IPS-20b (cell line): ENCODE data around the gene MRGPRE.

Experiments
- H3K27ac ChIP-seq: one replicate; pipeline ENCODE4 v1.5.1; 2013; ENCODE audit warnings: low read length
- H3K27me3 ChIP-seq: 2 replicates; pipeline ENCODE4 v1.6.1; 2013; ENCODE audit warnings: mild to moderate bottlenecking, low read length, inconsistent platforms; ENCODE audit not compliant: insufficient read depth
- H3K36me3 ChIP-seq: 2 replicates; pipeline ENCODE4 v1.6.1; 2013; ENCODE audit warnings: low read depth, mild to moderate bottlenecking, inconsistent platforms, low read length, moderate library complexity; ENCODE audit not compliant: insufficient read depth
- H3K4me1 ChIP-seq: 2 replicates; pipeline ENCODE4 v1.6.1; 2013; ENCODE audit warnings: mild to moderate bottlenecking, control low read depth, inconsistent platforms, low read length, moderate library complexity; ENCODE audit not compliant: insufficient read depth
- H3K4me3 ChIP-seq: 2 replicates; pipeline ENCODE4 v1.5.1; 2013; ENCODE audit warnings: mild to moderate bottlenecking, low read length, inconsistent platforms
- H3K9ac ChIP-seq: 2 replicates; pipeline ENCODE4 v1.6.1; 2013; ENCODE audit warnings: low read depth, mild to moderate bottlenecking, inconsistent platforms, low read length, moderate library complexity
- H3K9me3 ChIP-seq: 2 replicates; pipeline ENCODE4 v1.6.1; 2013; ENCODE audit warnings: mild to moderate bottlenecking, low read depth, low read length, inconsistent platforms; ENCODE audit not compliant: insufficient read depth

MRGPRE gene

GRCh38 chr11:3218483-3219280 is 13.5 kb downstream of the MRGPRE start, which contains the start of gene MRGPRG:
MRGPRG (minus strand) TSS chr11:3218813; CDS start chr11:3218813, 0 bp downstream.
- Histone ChIP-seq H3K4me1 (no peaks in the 10 kb centered on the region; the same call in 1 of the 2 replicates), H3K27me3 (0 out of 2 replicates have a peak, but pooled peaks cover 8% of the 10 kb centered on the region), H3K9me3 (no peaks in the 10 kb centered on the region), H3K27ac (no peak within 1 kb of the TSS), H3K36me3 (no peaks in the 10 kb centered on the region), H3K9ac (no peak within 1 kb of the TSS), H3K4me3 (no peak within 1 kb of the TSS)

DNA sequence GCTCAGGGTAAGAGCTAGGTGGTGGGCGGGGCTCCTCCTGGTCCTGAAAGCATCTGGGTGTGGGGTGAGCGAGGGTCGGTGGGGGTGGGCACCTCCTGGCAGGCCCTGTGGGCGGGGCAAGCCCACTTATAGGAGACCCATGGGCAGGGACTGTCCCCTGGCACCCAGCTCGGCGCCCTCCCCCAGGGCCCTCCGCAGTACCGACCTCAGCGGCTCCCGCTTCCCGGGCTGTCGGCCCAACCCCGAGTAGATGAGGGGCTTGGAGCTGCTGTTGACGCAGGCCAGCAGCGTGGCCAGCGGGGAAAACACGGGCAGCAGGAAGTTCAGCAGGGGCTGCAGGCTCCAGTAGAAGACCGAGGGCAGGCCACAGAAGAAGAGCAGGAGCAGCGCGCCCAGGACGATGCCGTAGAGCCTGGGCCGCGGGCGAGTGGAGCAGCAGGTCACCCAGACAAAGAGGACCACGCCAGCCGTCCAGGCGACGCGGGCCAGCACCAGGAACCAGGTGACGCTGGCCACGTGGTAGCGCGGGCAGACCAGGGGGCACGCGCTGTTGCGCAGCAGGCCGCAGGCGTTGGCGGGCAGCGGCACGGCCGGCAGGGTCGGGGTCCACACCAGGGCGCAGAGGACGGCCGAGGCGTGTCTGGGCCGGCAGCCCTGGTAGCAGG is 14.3 kb downstream of the MRGPRE start:
- Histone ChIP-seq H3K27ac (no peak overlapping the region), H3K9me3 (no peaks in the 10 kb centered on the region), H3K27me3 (0 out of 2 replicates have a peak, but pooled peaks cover 8% of the 10 kb centered on the region), H3K9ac (no peak overlapping the region), H3K36me3 (no peaks in the 10 kb centered on the region), H3K4me1 (no peaks in the 10 kb centered on the region; the same call in 1 of the 2 replicates), H3K4me3 (no peak overlapping the region)

GRCh38 chr11:3216027-3216525 is 16.1 kb downstream of the MRGPRE start:
- Histone ChIP-seq H3K4me1 (no peaks in the 10 kb centered on the region; the same call in 1 of the 2 replicates), H3K27ac (no peak overlapping the region)

DNA sequence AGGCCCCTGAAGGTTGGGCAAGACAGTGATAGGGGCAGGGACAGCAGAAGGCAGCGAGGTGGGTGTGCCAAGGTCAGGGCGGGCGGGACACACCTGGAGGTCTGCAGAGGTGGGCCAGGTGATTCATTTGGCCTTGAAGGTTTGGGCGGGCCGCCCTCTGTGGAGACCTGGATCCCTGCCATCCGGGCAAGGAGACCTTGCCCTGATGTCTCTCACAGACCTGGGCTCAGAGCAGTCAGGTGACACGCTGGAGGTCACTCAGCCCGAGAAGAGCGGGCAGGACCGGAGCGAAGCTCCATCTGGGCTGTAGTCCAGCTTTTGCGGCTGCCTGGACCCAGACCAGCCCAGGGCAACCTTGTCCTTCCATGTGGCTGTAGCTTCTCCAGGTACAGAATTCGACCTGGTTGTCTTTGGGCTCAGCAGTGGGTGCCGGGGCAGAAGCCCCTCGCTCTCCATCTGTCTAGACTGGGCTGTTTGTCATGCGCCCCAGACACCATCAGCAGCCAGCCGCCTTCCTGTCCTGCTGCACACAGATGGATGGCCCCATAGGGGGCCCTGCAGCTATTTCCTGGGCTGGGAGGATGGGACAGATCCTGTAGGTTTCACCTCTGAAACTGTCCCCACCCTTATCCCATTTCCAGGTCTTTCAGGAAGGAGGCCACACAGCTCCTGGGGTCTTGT is 16.7 kb downstream of the MRGPRE start:
- Histone ChIP-seq H3K9me3 (no peaks in the 10 kb centered on the region), H3K36me3 (no peaks in the 10 kb centered on the region), H3K9ac (no peak overlapping the region), H3K4me1 (no peaks in the 10 kb centered on the region; the same call in 1 of the 2 replicates), H3K27ac (no peak overlapping the region), H3K4me3 (no peak overlapping the region), H3K27me3 (0 out of 2 replicates have a peak, but pooled peaks cover 8% of the 10 kb centered on the region)

More at GRCh38 chr11:3216027-3216525, 16.1 kb downstream of the MRGPRE start:
- Histone ChIP-seq H3K36me3 (no peaks in the 10 kb centered on the region), H3K9ac (no peak overlapping the region), H3K9me3 (no peaks in the 10 kb centered on the region), H3K4me3 (no peak overlapping the region), H3K27me3 (0 out of 2 replicates have a peak, but pooled peaks cover 8% of the 10 kb centered on the region)

DNA sequence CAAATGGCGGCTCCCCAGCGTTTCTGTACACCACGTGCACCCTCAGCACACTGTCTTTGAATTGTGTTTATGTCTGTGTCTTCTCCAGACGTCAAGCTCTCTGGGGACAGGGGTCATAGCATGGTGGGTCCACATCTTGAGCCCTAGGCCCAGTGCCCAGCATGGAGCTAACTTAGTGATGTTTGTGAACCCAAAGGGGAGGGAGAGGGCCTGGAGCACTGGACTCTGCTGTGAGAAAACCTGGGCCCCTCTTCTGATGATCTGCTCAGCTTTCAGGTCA is 17.9 kb downstream of the MRGPRE start:
- H3K27ac ChIP-seq = no peak overlapping the region
- no peaks in the 10 kb centered on the region for H3K9me3 ChIP-seq
- no peak overlapping the region for H3K4me3 ChIP-seq
- H3K27me3 ChIP-seq = peaks cover 13% of the 10 kb centered on the region
- no peaks in the 10 kb centered on the region; the same call in 1 of the 2 replicates for H3K4me1 ChIP-seq
- no peak overlapping the region for H3K9ac ChIP-seq
- no peaks in the 10 kb centered on the region for H3K36me3 ChIP-seq

DNA sequence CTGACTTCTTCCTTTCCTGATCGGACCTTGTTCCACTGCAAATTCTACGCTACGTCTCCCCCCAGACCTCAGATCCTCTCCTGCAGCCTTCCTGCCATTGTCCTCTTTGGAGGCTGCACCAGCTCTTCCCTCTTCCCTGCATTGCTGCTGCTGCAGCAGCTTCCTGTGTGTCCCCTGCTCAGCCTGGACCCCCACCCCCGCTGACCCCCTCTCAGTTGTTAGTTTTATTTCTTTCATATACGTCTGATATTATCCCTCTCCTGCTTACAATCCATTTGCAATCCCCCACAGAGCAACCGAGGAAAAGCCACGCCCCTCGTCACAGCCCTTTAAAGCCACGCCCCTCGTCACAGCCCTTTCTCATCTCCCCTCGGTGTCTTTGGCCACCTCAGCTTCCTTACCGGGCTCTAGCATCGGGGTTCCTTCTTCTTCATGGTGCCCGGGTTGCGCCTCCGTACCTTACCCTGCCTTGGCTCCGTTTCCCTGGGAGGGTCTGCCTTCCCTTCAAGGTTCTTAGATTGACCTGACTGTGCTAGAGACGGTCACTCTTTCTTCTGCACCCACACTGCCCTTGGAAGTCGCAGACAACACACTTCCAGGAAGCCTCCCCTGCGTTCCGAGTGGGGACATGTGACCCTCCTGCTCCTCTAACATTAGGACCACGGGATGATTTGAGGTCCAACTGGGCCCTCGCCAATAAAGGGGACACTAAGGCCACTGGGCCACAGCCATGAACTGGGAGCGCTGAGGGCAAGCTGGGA is 18.4 kb downstream of the MRGPRE start:
- H3K4me1 ChIP-seq = no peaks in the 10 kb centered on the region; the same call in 1 of the 2 replicates

DNA sequence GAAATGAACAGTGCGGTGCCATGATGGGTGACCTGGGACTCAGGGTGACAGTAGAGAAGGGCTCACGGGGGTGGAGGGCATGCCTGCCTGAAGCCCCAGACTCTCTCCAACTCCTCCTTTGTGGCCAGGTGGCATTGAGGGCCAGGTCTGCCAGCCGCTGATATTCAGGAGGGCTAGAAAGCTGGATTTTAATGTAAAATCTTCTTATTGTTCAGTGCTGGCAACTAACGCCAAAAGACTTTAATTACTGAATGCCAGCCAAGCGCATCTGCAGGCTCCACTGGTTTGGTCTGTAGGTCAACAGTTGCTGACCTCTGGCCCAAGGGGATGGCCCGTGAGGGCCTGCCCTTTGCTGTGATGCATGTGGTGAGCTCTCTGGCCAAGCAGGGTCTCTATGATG is 23.9 kb downstream of the MRGPRE start:
- no peak overlapping the region for H3K27ac ChIP-seq
- H3K4me1 ChIP-seq = peaks cover 2% of the 10 kb centered on the region; the same call in 1 of the 2 replicates
- peaks cover 38% of the 10 kb centered on the region for H3K27me3 ChIP-seq
- no peaks in the 10 kb centered on the region for H3K36me3 ChIP-seq
- no peak overlapping the region for H3K9ac ChIP-seq
- H3K4me3 ChIP-seq = no peak overlapping the region
- no peaks in the 10 kb centered on the region for H3K9me3 ChIP-seq

More for the DNA sequence above, 18.4 kb downstream of the MRGPRE start:
- H3K4me3 ChIP-seq = no peak overlapping the region; the same call in 1 of the 2 replicates
- no peak overlapping the region for H3K27ac ChIP-seq
- no peaks in the 10 kb centered on the region for H3K36me3 ChIP-seq
- H3K27me3 ChIP-seq = peaks cover 18% of the 10 kb centered on the region
- no peak overlapping the region for H3K9ac ChIP-seq
- no peaks in the 10 kb centered on the region for H3K9me3 ChIP-seq

- peaks cover 44% of the 10 kb centered on the region for H3K27me3 ChIP-seq
- no peak overlapping the region for H3K4me3 ChIP-seq
Observed at GRCh38 chr11:3207526-3208189, 24.6 kb downstream of the MRGPRE start.

DNA sequence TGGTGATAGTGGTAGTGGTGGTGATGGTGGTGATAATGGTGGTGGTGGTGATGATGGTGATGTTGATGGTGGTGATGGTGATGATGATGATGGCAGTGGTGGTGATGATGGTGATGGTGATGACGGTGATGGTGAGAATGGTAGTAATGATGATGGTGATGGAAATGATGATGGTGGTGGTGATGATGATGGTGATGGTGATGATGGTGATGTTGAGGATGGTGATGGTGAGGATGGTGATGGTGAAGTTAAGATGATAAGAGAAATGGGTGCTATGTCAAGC is 25.4 kb downstream of the MRGPRE start:
- no peak overlapping the region for H3K27ac ChIP-seq
- peaks cover 2% of the 10 kb centered on the region; the same call in 1 of the 2 replicates for H3K4me1 ChIP-seq
- H3K36me3 ChIP-seq = no peaks in the 10 kb centered on the region
- H3K9me3 ChIP-seq = no peaks in the 10 kb centered on the region
- H3K27me3 ChIP-seq = peaks cover 52% of the 10 kb centered on the region
- no peak overlapping the region for H3K4me3 ChIP-seq
- no peak overlapping the region for H3K9ac ChIP-seq

More at GRCh38 chr11:3207526-3208189, 24.6 kb downstream of the MRGPRE start:
- Histone ChIP-seq H3K4me1 (peaks cover 2% of the 10 kb centered on the region; the same call in 1 of the 2 replicates), H3K27ac (no peak overlapping the region), H3K36me3 (no peaks in the 10 kb centered on the region), H3K9ac (no peak overlapping the region), H3K9me3 (no peaks in the 10 kb centered on the region)

DNA sequence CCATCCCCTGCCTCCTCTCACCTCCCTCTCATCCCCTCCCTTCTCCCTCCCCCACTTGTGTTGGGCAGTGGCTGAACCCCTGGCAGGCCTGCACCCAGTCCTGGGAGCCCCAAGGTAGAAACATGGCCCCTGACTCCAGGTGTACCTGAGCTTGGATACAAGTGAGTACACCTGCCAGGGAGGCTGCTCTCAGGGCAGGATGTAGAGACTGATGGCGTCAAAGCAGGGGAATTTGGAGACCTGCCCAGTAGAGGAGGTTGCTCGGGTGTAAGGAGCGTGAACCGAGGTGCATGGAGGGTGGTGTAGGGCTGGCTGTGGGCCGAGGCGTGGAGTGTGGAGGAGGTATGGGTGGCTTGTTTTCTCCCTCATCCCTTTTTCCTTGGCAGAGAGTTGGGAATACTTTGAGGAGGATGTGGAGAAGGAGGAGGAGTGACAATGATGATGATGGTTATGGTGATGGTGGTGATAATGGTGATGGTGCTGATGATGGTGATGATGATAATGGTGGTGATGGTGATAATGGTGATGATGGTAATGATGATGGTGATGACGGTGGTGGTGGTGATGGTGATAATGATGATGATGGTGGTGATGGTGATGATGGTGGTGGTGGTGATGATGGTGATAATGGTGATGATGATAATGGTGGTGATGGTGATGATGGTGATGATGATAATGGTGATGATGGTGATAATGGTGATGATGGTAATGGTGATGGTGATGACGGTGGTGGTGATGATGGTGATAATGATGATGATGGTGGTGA is 25.9 kb downstream of the MRGPRE start:
- no peak overlapping the region for H3K4me3 ChIP-seq
- H3K9me3 ChIP-seq = no peaks in the 10 kb centered on the region
- H3K27me3 ChIP-seq = peaks cover 58% of the 10 kb centered on the region
- H3K36me3 ChIP-seq = no peaks in the 10 kb centered on the region
- peaks cover 2% of the 10 kb centered on the region; the same call in 1 of the 2 replicates for H3K4me1 ChIP-seq
- no peak overlapping the region for H3K27ac ChIP-seq
- no peak overlapping the region for H3K9ac ChIP-seq
